ENCODE results near the gene YWHAB. TPM values are rescaled to one million over a fixed set of nuclear protein-coding genes. Genes with fewer than 3 reads are reported as not detected.
"Not testable (repeated sequence)": the region's sequence is repeated elsewhere in the genome, so short reads cannot be mapped to it uniquely, and the experiment has no call there.

The YWHAB gene
- total RNA-seq, 1 experiment from 2014 or later: 134 TPM

GRCh38 chr20:44862286-44862685 lies 23.2 kb upstream of the YWHAB start:
- no peak for DNase-seq (ENCODE audit: low read depth, low spot score)
- in situ Hi-C loops (cut with HindIII; ENCODE audit: low pct_unique_long_range_greater_than_20kb, low sequenced_read_pairs): no loop called here

GRCh38 chr20:44863365-44864084 lies 22.0 kb upstream of the YWHAB start:
- DNase-seq (ENCODE audit: low read depth, low spot score); in situ Hi-C loops (cut with HindIII; ENCODE audit: low pct_unique_long_range_greater_than_20kb, low sequenced_read_pairs): not testable (repeated sequence)

GRCh38 chr20:44864493-44864892 lies 21.0 kb upstream of the YWHAB start:
- in situ Hi-C loops (cut with HindIII; ENCODE audit: low pct_unique_long_range_greater_than_20kb, low sequenced_read_pairs): not testable (repeated sequence)

GRCh38 chr20:44866703-44867335 lies 18.7 kb upstream of the YWHAB start:
- no peak for DNase-seq (ENCODE audit: low read depth, low spot score)
- in situ Hi-C loops (cut with HindIII; ENCODE audit: low pct_unique_long_range_greater_than_20kb, low sequenced_read_pairs): no loop called here

More at GRCh38 chr20:44864493-44864892, 21.0 kb upstream of the YWHAB start:
- DNase-seq (ENCODE audit: low read depth, low spot score): not testable (repeated sequence)

GRCh38 chr20:44869471-44869870 lies 16.0 kb upstream of the YWHAB start:
- DNase-seq (ENCODE audit: low read depth, low spot score): no peak
- in situ Hi-C loops (cut with HindIII; ENCODE audit: low pct_unique_long_range_greater_than_20kb, low sequenced_read_pairs): no loop called here

GRCh38 chr20:44882360-44882759 lies 3.1 kb upstream of the YWHAB start:
- DNase-seq (ENCODE audit: low read depth, low spot score); in situ Hi-C loops (cut with HindIII; ENCODE audit: low pct_unique_long_range_greater_than_20kb, low sequenced_read_pairs): not testable (repeated sequence)

- in situ Hi-C loops (cut with HindIII; ENCODE audit: low pct_unique_long_range_greater_than_20kb, low sequenced_read_pairs): no loop called here
- DNase-seq (ENCODE audit: low read depth, low spot score): peak; percentile 98
These were observed 2.1 kb upstream of the YWHAB start for GRCh38 chr20:44883214-44883902.

GRCh38 chr20:44884907-44885391 lies 556 bp upstream of the YWHAB start:
- no peak for DNase-seq (ENCODE audit: low read depth, low spot score)
- in situ Hi-C loops (cut with HindIII; ENCODE audit: low pct_unique_long_range_greater_than_20kb, low sequenced_read_pairs): no loop called here

- in situ Hi-C loops (cut with HindIII; ENCODE audit: low pct_unique_long_range_greater_than_20kb, low sequenced_read_pairs): no loop called here
- DNase-seq (ENCODE audit: low read depth, low spot score): no peak
These were observed 754 bp downstream of the YWHAB start for GRCh38 chr20:44886266-44886651.

- DNase-seq (ENCODE audit: low read depth, low spot score): no peak
- in situ Hi-C loops (cut with HindIII; ENCODE audit: low pct_unique_long_range_greater_than_20kb, low sequenced_read_pairs): no loop called here
These were observed 1.3 kb downstream of the YWHAB start for GRCh38 chr20:44886828-44887227.

- in situ Hi-C loops (cut with HindIII; ENCODE audit: low pct_unique_long_range_greater_than_20kb, low sequenced_read_pairs): no loop called here
- peak; percentile 56 for DNase-seq (ENCODE audit: low read depth, low spot score)
These were observed 2.0 kb downstream of the YWHAB start for GRCh38 chr20:44887466-44887865.

- in situ Hi-C loops (cut with HindIII; ENCODE audit: low pct_unique_long_range_greater_than_20kb, low sequenced_read_pairs): no loop called here
These were observed 3.0 kb downstream of the YWHAB start for GRCh38 chr20:44888226-44889103.

GRCh38 chr20:44891826-44892225 lies 6.3 kb downstream of the YWHAB start:
- DNase-seq (ENCODE audit: low read depth, low spot score): no peak
- in situ Hi-C loops (cut with HindIII; ENCODE audit: low pct_unique_long_range_greater_than_20kb, low sequenced_read_pairs): no loop called here

More at GRCh38 chr20:44888226-44889103, 3.0 kb downstream of the YWHAB start:
- DNase-seq (ENCODE audit: low read depth, low spot score): peak; percentile 32

GRCh38 chr20:44894959-44895358 lies 9.5 kb downstream of the YWHAB start:
- no peak for DNase-seq (ENCODE audit: low read depth, low spot score)
- in situ Hi-C loops (cut with HindIII; ENCODE audit: low pct_unique_long_range_greater_than_20kb, low sequenced_read_pairs): no loop called here

GRCh38 chr20:44896583-44896982 lies 11.1 kb downstream of the YWHAB start:
- in situ Hi-C loops (cut with HindIII; ENCODE audit: low pct_unique_long_range_greater_than_20kb, low sequenced_read_pairs): no loop called here
- no peak for DNase-seq (ENCODE audit: low read depth, low spot score)

GRCh38 chr20:44897133-44897532 lies 11.6 kb downstream of the YWHAB start:
- in situ Hi-C loops (cut with HindIII; ENCODE audit: low pct_unique_long_range_greater_than_20kb, low sequenced_read_pairs): no loop called here

GRCh38 chr20:44900231-44900854 lies 14.8 kb downstream of the YWHAB start:
- no peak for DNase-seq (ENCODE audit: low read depth, low spot score)
- in situ Hi-C loops (cut with HindIII; ENCODE audit: low pct_unique_long_range_greater_than_20kb, low sequenced_read_pairs): no loop called here

More at GRCh38 chr20:44897133-44897532, 11.6 kb downstream of the YWHAB start:
- no peak for DNase-seq (ENCODE audit: low read depth, low spot score)
